B cell (primary cell): ENCODE data around the gene CNGB1. TPM values are rescaled to one million over a fixed set of nuclear protein-coding genes. Genes with fewer than 3 reads are reported as not detected.

Experiments used
- ATAC-seq: fragments of 200-7000 bp; cut with Tn5 transposase; one replicate; pipeline ENCODE4 v1.10.0; 2021; ENCODE audit warnings: low read depth, mild to moderate bottlenecking, moderate number of reproducible peaks, moderate library complexity
- CTCF ChIA-PET: fragments of 350-600 bp; sonication (Branson Sonifier 250); formaldehyde crosslinking; loops from one replicate; lab custom pipeline; 2021; ENCODE audit warnings: antibody characterized with exemption, inconsistent platforms; lab: Charles Lee
- POLR2A ChIA-PET: fragments of 350-600 bp; sonication (Branson Sonifier 250); formaldehyde crosslinking; loops from one replicate; lab custom pipeline; 2021; ENCODE audit warnings: antibody characterized with exemption; lab: Charles Lee
- DNase-seq: peaks from one replicate; pipeline ENCODE4 v3.0.0; 2013
- H2AFZ ChIP-seq: 2 replicates; pipeline ENCODE4 v1.6.1; 2012; ENCODE audit warnings: mild to moderate bottlenecking, low read depth, low read length; ENCODE audit not compliant: insufficient read depth, poor library complexity, severe bottlenecking
- H3K27ac ChIP-seq, 2 donors: 1 replicate in 1 of 2; 2 replicates in 1 of 2; pipeline ENCODE4 v1.5.1; 2012 to 2013; ENCODE audit warnings: low read length in 2 of 2, mild to moderate bottlenecking in 2 of 2, moderate library complexity in 1 of 2
- H3K27me3 ChIP-seq, 4 experiments: fragments of 200-600 bp in 1 of 4; sonication (generic) in 1 of 4; replicated peaks in 1 of 4; 1 replicate in 2 of 4; 2 replicates in 2 of 4; pipeline versions ENCODE4 v1.6.1 to v1.7.0; 2013 to 2016; ENCODE audit warnings: low read length in 3 of 4, mild to moderate bottlenecking in 2 of 4, mixed read lengths in 1 of 4, moderate library complexity in 1 of 4; ENCODE audit not compliant: insufficient read depth in 4 of 4, control insufficient read depth in 3 of 4; ENCODE audit errors: control extremely low read depth in 1 of 4
- H3K36me3 ChIP-seq, 2 experiments: replicated peaks in 1 of 2; 1 replicate in 1 of 2; 2 replicates in 1 of 2; pipeline versions ENCODE4 v1.6.1 to v1.7.1; 2013; ENCODE audit warnings: low read length in 1 of 2; ENCODE audit not compliant: insufficient read depth in 2 of 2, control insufficient read depth in 1 of 2; ENCODE audit errors: control extremely low read depth in 1 of 2, extremely low read depth in 1 of 2
- H3K4me1 ChIP-seq, 2 donors: fragments of 200-600 bp in 1 of 2; sonication (generic) in 1 of 2; 1 replicate in 1 of 2; 2 replicates in 1 of 2; pipeline versions ENCODE4 v1.5.1 to v1.6.1; 2013 to 2017; ENCODE audit warnings: low read length in 2 of 2; ENCODE audit not compliant: control insufficient read depth in 2 of 2, insufficient read depth in 2 of 2
- H3K4me2 ChIP-seq: replicated peaks from 2 replicates; pipeline ENCODE3; 2012; ENCODE audit warnings: mild to moderate bottlenecking, low read depth, low read length; ENCODE audit not compliant: poor library complexity, severe bottlenecking
- H3K4me3 ChIP-seq, 5 experiments: fragments of 200-600 bp in 1 of 5; sonication (generic) in 1 of 5; 1 replicate in 3 of 5; 2 replicates in 2 of 5; pipeline versions ENCODE4 v1.5.1 to v1.7.0; 2011 to 2016; ENCODE audit warnings: low read length in 4 of 5, mild to moderate bottlenecking in 4 of 5, low read depth in 2 of 5, control low read depth in 1 of 5, moderate library complexity in 1 of 5; ENCODE audit not compliant: insufficient read depth in 1 of 5; ENCODE audit errors: control extremely low read depth in 1 of 5, extremely low read depth in 1 of 5
- H3K79me2 ChIP-seq: fragments of 200-600 bp; sonication (generic); one replicate; pipeline ENCODE4 v1.6.0; 2016; ENCODE audit warnings: low read length; ENCODE audit not compliant: control insufficient read depth, insufficient read depth
- H3K9ac ChIP-seq: fragments of 200-600 bp; sonication (generic); 2 replicates; pipeline ENCODE4 v1.6.1; 2017; ENCODE audit warnings: mild to moderate bottlenecking, low read length, moderate library complexity
- H3K9me3 ChIP-seq, 3 donors: one replicate each; pipeline versions ENCODE4 v1.6.1 to v1.7.1; 2013; ENCODE audit warnings: low read length in 2 of 3; ENCODE audit not compliant: control insufficient read depth in 2 of 3, insufficient read depth in 1 of 3; ENCODE audit errors: control extremely low read depth in 1 of 3
- H4K20me1 ChIP-seq: 2 replicates; pipeline ENCODE4 v1.6.0; 2012; ENCODE audit warnings: mild to moderate bottlenecking, low read length; ENCODE audit not compliant: insufficient read depth, control insufficient read depth, poor library complexity, severe bottlenecking
- H3K27ac Mint-ChIP-seq: one replicate; pipeline ENCODE4 v1.8.0; 2021; ENCODE audit warnings: mixed read lengths
- H3K27me3 Mint-ChIP-seq: one replicate; pipeline ENCODE4 v1.8.0; 2021; ENCODE audit warnings: mixed read lengths
- H3K4me1 Mint-ChIP-seq: one replicate; pipeline ENCODE4 v1.8.0; 2021; ENCODE audit warnings: mixed read lengths
- H3K4me3 Mint-ChIP-seq: one replicate; pipeline ENCODE4 v1.8.0; 2021; ENCODE audit warnings: mixed read lengths
- H3K9me3 Mint-ChIP-seq: one replicate; pipeline ENCODE4 v1.8.0; 2022; ENCODE audit warnings: mixed read lengths; ENCODE audit not compliant: insufficient read depth
- CTCF ChIP-seq: fragments of 200-600 bp; IDR thresholded peaks from one replicate; pipeline ENCODE4 v1.8.0; 2022; ENCODE audit warnings: antibody characterized with exemption, mild to moderate bottlenecking
- EZH2 ChIP-seq: IDR thresholded peaks from 2 replicates; pipeline ENCODE4 v1.6.1; 2012; ENCODE audit warnings: borderline replicate concordance, low read depth, mild to moderate bottlenecking, moderate library complexity, low read length; ENCODE audit not compliant: insufficient read depth, poor library complexity, severe bottlenecking
- WGBS: methylation state at CpG from one replicate; pipeline ENCODE4 v1.1.5; 2013; ENCODE audit warnings: missing lambda C conversion rate; ENCODE audit not compliant: insufficient coverage; 5-methylcytosine and 5-hydroxymethylcytosine counted together
- intact Hi-C: fragments of 100-400 bp; cut with micrococcal nuclease; formaldehyde crosslinking; loops from one replicate; pipeline ENCODE4 v1.10.0; 2022
- polyA plus RNA-seq: library from polyadenylated mRNA; depleted of rRNA; stranded (reverse); fragments of >200 nt; gene quantifications from 2 replicates; pipeline ENCODE4 v1.2.3, GENCODE V29; 2012
- total RNA-seq, 2 donors: library from RNA; stranded (reverse); fragments of 120-200 nt in 1 of 2; gene quantifications; 1 replicate in 1 of 2; 2 replicates in 1 of 2; pipeline versions ENCODE4 v1.2.3 to v1.2.4, GENCODE V29; 2013 to 2022

CNGB1 gene
- total and polyA plus RNA-seq, 2 donors (not counting 1 experiment from before 2014, with no cell fraction given), result not detected

GRCh38 chr16:57892447-57893096 is 78.4 kb downstream of the CNGB1 start:
- no peak for TF ChIP-seq EZH2
- TF ChIP-seq CTCF, result no peak
- Mint-ChIP-seq H3K4me1 (peaks cover 7% of the 10 kb centered on the region), H3K27me3 (peaks cover 51% of the 10 kb centered on the region), H3K9me3 (no peaks in the 10 kb centered on the region), H3K27ac (no peak overlapping the region), H3K4me3 (no peak overlapping the region)
- no peaks in the 10 kb centered on the region for H3K79me2 ChIP-seq
- H3K9me3 ChIP-seq, result no peaks in the 10 kb centered on the region
- WGBS, result 47% methylated on average over 8 of the region's 10 CpGs
- intact Hi-C loops, result no loop called here
- CTCF ChIA-PET, result no interaction called here
- peaks cover 5 to 7% of the 10 kb centered on the region in 2 donors for H3K4me1 ChIP-seq
- no peaks in the 10 kb centered on the region for H4K20me1 ChIP-seq
- no peak overlapping the region for H3K4me2 ChIP-seq
- peak overlapping the region in 1 of 5 experiments; percentile 27 for H3K4me3 ChIP-seq
- no peak overlapping the region for H2AFZ ChIP-seq
- H3K36me3 ChIP-seq, result no peaks in the 10 kb centered on the region
- ATAC-seq (no peak), DNase-seq (no peak)
- H3K27me3 ChIP-seq, result peaks cover 0 to 7% (median 4%) of the 10 kb centered on the region in 4 experiments
- POLR2A ChIA-PET, result no interaction called here
- H3K9ac ChIP-seq, result no peak overlapping the region
- H3K27ac ChIP-seq, result no peak overlapping the region

GRCh38 chr16:57892041-57892440 is 78.9 kb downstream of the CNGB1 start:
- POLR2A ChIA-PET, result no interaction called here
- H2AFZ ChIP-seq, result no peak overlapping the region
- no peaks in the 10 kb centered on the region for H3K79me2 ChIP-seq
- Mint-ChIP-seq H3K4me3 (no peak overlapping the region), H3K27ac (no peak overlapping the region), H3K4me1 (peaks cover 7% of the 10 kb centered on the region), H3K9me3 (no peaks in the 10 kb centered on the region), H3K27me3 (peaks cover 55% of the 10 kb centered on the region)
- DNase-seq (no peak), ATAC-seq (no peak)
- intact Hi-C loops, result no loop called here
- H3K4me2 ChIP-seq, result no peak overlapping the region
- TF ChIP-seq CTCF (no peak), EZH2 (no peak)
- no peaks in the 10 kb centered on the region for H4K20me1 ChIP-seq
- CTCF ChIA-PET, result interaction anchor here (1.3 kb wide), 1 partner anchor 8 kb away, joined by 3 read pairs; no protein-coding TSS in a partner anchor
- H3K9me3 ChIP-seq, result no peaks in the 10 kb centered on the region
- H3K27ac ChIP-seq, result no peak overlapping the region
- peaks cover 5 to 7% of the 10 kb centered on the region in 2 donors for H3K4me1 ChIP-seq
- no peak overlapping the region for H3K4me3 ChIP-seq
- no peaks in the 10 kb centered on the region for H3K36me3 ChIP-seq
- no peak overlapping the region for H3K9ac ChIP-seq
- 84% methylated on average over 4 of the region's 8 CpGs for WGBS
- H3K27me3 ChIP-seq, result peaks cover 0 to 11% (median 5%) of the 10 kb centered on the region in 4 experiments
